Prostate gland (tissue), 2 donors: Measurements from ENCODE around the gene RCOR1. TPM values are rescaled to one million over a fixed set of nuclear protein-coding genes. Genes with fewer than 3 reads are reported as not detected.

Experiments
- DNase-seq: peaks from one replicate; pipeline ENCODE4 v3.0.0-alpha.2; 2019; ENCODE audit warnings: low spot score
- H3K27ac ChIP-seq, 2 donors: fragments of 200-600 bp; sonication (generic); 2 replicates each; pipeline ENCODE4 v1.5.1; 2017 to 2019
- H3K27me3 ChIP-seq: fragments of 200-600 bp; sonication (generic); replicated peaks from 2 replicates; pipeline ENCODE4 v1.5.1; 2019; ENCODE audit not compliant: insufficient read depth
- H3K36me3 ChIP-seq, 2 donors: fragments of 200-600 bp; sonication (generic); 1 replicate in 1 of 2; 2 replicates in 1 of 2; pipeline versions ENCODE4 v1.5.1 to v1.8.1; 2017 to 2019
- H3K4me1 ChIP-seq: fragments of 200-600 bp; sonication (generic); replicated peaks from 2 replicates; pipeline ENCODE4 v1.5.1; 2019
- H3K4me3 ChIP-seq, 2 donors: fragments of 200-600 bp; sonication (generic); 2 replicates each; pipeline ENCODE4 v1.5.1; 2017 to 2019
- H3K9me3 ChIP-seq: fragments of 200-600 bp; sonication (generic); 2 replicates; pipeline ENCODE4 v1.5.1; 2017
- POLR2A ChIP-seq: fragments of 450-650 bp; IDR thresholded peaks from one replicate; pipeline ENCODE4 v1.6.1; 2016; ENCODE audit warnings: antibody characterized with exemption, mild to moderate bottlenecking
- POLR2AphosphoS5 ChIP-seq: sonication (generic); formaldehyde crosslinking; IDR thresholded peaks from one replicate; pipeline ENCODE4 v1.6.1; 2017; ENCODE audit warnings: antibody characterized with exemption
- WGBS: methylation state at CpG from one replicate; pipeline ENCODE4 v1.1.5; 2018; 5-methylcytosine and 5-hydroxymethylcytosine counted together
- intact Hi-C: fragments of 100-400 bp; cut with DNase I; formaldehyde crosslinking; loops from one replicate; pipeline ENCODE4 v1.14.2; 2022
- total RNA-seq, 2 donors: library from RNA; depleted of rRNA; stranded (reverse); fragments of >200 nt; gene quantifications; one replicate each; pipeline ENCODE4 v1.1.0, GENCODE V29; 2016
- TF ChIP-seq, protein P1 (sequence below), 4 experiments: fragments of 200-600 bp in 2 of 4; fragments of 450-650 bp in 2 of 4; sonication (generic) in 2 of 4; IDR thresholded peaks; 1 replicate in 3 of 4; 2 replicates in 1 of 4; pipeline ENCODE4 v1.5.1; 2016 to 2019; ENCODE audit warnings: antibody characterized with exemption in 4 of 4, mild to moderate bottlenecking in 2 of 4, moderate library complexity in 2 of 4

RCOR1 gene
- total RNA-seq, 2 donors from 2014 or later = 14.4 to 26.6 TPM

DNA sequence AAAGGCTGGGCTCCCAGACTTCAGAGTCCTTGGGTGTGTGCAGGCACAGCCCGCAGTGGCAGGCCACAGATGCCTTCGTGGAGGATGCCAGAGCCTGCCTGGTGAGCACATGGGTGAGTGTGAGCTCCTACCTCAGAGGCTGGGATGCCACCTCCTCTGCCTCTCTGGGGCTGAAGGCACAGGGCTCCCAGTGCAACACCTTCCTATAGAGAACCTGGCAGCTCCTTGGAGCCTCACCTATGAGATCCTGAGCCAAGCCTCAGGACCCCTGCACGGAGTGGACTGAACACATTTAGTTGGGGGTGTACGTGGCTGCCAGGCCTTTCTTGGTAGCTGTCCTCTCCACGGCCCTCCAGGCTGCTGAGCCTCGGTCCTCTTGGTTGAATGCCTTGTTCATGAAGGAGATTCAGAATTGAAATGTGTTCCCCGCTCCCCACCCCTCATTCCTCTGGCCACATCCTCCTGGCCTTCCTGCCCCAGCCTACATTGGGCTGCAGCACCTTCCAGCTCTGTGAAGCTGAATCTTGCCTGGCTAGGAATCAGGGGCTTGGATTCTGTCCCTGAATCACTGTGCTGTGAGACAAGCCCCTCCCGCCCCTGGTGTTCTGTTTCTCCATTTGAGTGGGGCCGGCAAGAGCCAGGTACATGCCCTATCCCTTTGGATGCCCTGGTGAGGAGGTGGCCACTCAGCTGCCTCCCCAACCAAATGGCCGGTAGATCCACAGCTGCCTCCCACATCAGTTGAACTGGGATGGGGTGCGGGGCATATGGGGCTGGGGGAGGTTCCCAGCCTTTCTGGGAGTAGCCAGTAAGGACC is 146.1 kb downstream of the RCOR1 start:
- intact Hi-C loops = no loop called here
- Histone ChIP-seq H3K36me3 (no peaks in the 10 kb centered on the region), H3K4me1 (no peaks in the 10 kb centered on the region), H3K27ac (no peak overlapping the region), H3K9me3 (no peaks in the 10 kb centered on the region), H3K4me3 (no peak overlapping the region), H3K27me3 (no peaks in the 10 kb centered on the region)
- whole genome bisulfite sequencing = 81% methylated on average over 11 of the region's 11 CpGs
- DNase-seq = no peak
- TF ChIP-seq, protein P1, sequence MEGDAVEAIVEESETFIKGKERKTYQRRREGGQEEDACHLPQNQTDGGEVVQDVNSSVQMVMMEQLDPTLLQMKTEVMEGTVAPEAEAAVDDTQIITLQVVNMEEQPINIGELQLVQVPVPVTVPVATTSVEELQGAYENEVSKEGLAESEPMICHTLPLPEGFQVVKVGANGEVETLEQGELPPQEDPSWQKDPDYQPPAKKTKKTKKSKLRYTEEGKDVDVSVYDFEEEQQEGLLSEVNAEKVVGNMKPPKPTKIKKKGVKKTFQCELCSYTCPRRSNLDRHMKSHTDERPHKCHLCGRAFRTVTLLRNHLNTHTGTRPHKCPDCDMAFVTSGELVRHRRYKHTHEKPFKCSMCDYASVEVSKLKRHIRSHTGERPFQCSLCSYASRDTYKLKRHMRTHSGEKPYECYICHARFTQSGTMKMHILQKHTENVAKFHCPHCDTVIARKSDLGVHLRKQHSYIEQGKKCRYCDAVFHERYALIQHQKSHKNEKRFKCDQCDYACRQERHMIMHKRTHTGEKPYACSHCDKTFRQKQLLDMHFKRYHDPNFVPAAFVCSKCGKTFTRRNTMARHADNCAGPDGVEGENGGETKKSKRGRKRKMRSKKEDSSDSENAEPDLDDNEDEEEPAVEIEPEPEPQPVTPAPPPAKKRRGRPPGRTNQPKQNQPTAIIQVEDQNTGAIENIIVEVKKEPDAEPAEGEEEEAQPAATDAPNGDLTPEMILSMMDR (IDR thresholded peaks at IDR 0.05) = no peak
- TF ChIP-seq POLR2A (no peak), POLR2AphosphoS5 (no peak)

DNA sequence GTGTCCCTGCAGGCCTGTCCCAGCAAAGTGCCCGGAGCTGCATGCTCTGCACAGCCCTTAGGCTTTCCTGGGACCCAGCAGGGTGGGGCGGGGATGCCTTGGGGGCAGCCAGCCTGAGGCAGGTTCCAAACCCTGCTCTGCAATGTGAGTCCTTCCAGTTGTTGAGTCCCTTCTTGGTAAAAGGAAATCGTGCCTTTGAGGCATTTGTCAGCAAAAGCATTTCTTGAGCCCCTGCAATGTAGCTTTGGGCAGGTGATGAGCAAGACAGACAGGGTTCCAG is 146.7 kb downstream of the RCOR1 start:
- no peaks in the 10 kb centered on the region for H3K4me1 ChIP-seq
- H3K9me3 ChIP-seq = no peaks in the 10 kb centered on the region
- no peak for DNase-seq
- intact Hi-C loops = no loop called here
- no peak overlapping the region for H3K4me3 ChIP-seq
- no peak overlapping the region for H3K27ac ChIP-seq
- no peaks in the 10 kb centered on the region for H3K27me3 ChIP-seq
- no peak for TF ChIP-seq POLR2AphosphoS5
- WGBS = 100% methylated on average over 2 of the region's 3 CpGs
- H3K36me3 ChIP-seq = no peaks in the 10 kb centered on the region

- WGBS = 94% methylated on average over 27 of the region's 28 CpGs
- Histone ChIP-seq H3K27ac (no peak overlapping the region), H3K4me3 (no peak overlapping the region), H3K9me3 (no peaks in the 10 kb centered on the region), H3K27me3 (no peaks in the 10 kb centered on the region), H3K36me3 (no peaks in the 10 kb centered on the region), H3K4me1 (no peaks in the 10 kb centered on the region)
- TF ChIP-seq POLR2A (no peak), POLR2AphosphoS5 (no peak)
- TF ChIP-seq, protein P1 (IDR thresholded peaks at IDR 0.05) = no peak
- no peak for DNase-seq
- intact Hi-C loops = no loop called here
Observed at GRCh38 chr14:102746634-102747438, 154.4 kb downstream of the RCOR1 start.

- Histone ChIP-seq H3K27ac (no peak overlapping the region), H3K9me3 (no peaks in the 10 kb centered on the region), H3K4me1 (no peaks in the 10 kb centered on the region), H3K36me3 (no peaks in the 10 kb centered on the region), H3K27me3 (no peaks in the 10 kb centered on the region), H3K4me3 (no peak overlapping the region)
- DNase-seq = no peak
- TF ChIP-seq POLR2A (no peak), POLR2AphosphoS5 (no peak)
- TF ChIP-seq, protein P1 (IDR thresholded peaks at IDR 0.05) = no peak
- intact Hi-C loops = no loop called here
- 93% methylated on average over 8 of the region's 8 CpGs for WGBS
Observed at GRCh38 chr14:102748806-102749205, 156.4 kb downstream of the RCOR1 start.

DNA sequence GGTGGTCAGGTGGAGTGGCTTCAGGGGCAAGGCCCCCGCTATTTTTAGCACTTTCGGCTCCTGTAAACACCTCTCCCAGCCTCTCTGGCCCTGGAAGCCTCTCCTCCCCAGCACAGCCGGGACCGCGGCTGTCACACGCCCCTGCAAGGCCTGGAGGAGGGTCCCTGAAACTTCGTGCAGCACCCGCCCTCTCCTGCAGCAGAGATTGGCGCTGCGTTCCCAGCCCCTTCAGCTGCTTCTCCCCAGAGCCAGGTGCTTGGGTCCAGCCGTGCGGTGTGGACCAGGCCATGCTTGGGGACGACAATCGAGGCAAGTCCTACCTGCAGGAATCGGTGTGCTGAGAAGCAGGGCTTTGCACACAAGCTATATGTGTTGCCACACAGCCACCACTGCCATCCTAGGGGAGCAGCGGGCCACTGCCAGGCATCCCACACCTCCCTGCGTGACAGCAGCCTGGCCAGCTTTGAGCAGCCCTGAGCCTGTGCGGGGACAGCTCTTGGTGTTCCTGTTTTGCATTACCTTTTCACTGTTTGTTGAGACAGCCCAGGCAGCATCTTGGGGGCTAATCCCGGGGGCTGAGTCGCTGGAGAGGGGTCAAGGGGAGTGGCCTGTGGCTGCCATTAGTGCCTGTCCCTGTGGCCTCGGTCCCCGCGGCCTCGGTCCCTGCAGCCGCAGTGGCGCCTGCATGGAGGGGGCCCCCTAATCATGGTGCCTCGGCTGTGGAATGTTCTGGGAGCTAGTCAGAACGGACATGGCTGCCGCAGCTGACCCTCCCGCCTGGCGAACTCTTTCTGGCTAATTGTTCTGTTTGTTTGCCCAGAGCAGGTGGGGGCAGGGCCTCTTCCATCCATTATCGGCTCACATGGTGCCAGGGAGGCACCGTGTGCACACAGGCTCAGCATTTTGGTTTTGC is 157.2 kb downstream of the RCOR1 start:
- Histone ChIP-seq H3K4me3 (no peak overlapping the region), H3K27me3 (no peaks in the 10 kb centered on the region), H3K36me3 (no peaks in the 10 kb centered on the region), H3K9me3 (no peaks in the 10 kb centered on the region), H3K4me1 (no peaks in the 10 kb centered on the region), H3K27ac (no peak overlapping the region)
- DNase-seq = no peak
- 68% methylated on average over 33 of the region's 33 CpGs for WGBS
- TF ChIP-seq, protein P1 (IDR thresholded peaks at IDR 0.05) = no peak
- no peak for TF ChIP-seq POLR2A
- TF ChIP-seq POLR2AphosphoS5 = no peak
- intact Hi-C loops = no loop called here
